Measurements from ENCODE around the gene CERK. TPM values are rescaled to one million over a fixed set of nuclear protein-coding genes. Genes with fewer than 3 reads are reported as not detected.
"Not testable (repeated sequence)": the region's sequence is repeated elsewhere in the genome, so short reads cannot be mapped to it uniquely, and the experiment has no call there.

The CERK gene, protein sequence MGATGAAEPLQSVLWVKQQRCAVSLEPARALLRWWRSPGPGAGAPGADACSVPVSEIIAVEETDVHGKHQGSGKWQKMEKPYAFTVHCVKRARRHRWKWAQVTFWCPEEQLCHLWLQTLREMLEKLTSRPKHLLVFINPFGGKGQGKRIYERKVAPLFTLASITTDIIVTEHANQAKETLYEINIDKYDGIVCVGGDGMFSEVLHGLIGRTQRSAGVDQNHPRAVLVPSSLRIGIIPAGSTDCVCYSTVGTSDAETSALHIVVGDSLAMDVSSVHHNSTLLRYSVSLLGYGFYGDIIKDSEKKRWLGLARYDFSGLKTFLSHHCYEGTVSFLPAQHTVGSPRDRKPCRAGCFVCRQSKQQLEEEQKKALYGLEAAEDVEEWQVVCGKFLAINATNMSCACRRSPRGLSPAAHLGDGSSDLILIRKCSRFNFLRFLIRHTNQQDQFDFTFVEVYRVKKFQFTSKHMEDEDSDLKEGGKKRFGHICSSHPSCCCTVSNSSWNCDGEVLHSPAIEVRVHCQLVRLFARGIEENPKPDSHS
- total RNA-seq (100 to 1,000 TPM in 3 of 5 donors, 10 to 100 TPM in 2; 77.4 to 155 (median 125) TPM), total RNA-seq (98.7 to 629 (median 225) reads per million in 29 experiments)
- total RNA-seq (2013), result 93.2 TPM

DNA sequence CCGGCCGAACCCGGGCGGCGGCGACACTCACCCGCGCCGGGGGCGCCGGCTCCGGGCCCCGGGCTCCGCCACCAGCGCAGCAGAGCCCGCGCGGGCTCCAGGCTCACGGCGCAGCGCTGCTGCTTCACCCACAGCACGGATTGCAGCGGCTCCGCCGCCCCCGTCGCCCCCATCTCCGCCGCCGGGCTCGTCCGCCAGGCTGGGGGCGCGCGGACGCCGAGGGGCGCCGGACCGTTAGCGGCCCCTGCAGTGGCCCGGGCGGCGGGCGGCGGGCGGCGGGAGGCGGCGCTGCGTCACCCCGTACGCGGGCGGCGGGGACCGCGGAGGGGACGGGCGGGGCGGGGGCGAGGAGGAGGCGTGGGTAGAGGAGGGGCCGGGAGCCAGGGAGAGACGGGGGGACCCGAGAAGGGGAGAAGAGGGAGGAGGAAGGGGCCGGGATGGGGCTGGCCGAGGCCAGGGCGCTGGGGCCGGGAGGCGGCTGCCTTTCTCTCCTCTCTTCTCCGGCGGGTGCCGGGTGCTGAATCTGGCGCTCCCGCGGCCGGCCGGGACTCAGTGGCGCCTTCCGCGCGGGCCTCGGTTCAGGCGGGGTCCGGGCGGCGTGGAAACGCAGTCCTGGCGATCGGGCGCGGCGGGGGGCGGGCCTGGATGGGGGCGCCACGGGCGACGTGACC lies at the start of gene CERK:
CERK (minus strand) TSS at position 277 of the 671 bp plus-strand sequence; CDS start at position 173, 104 bp downstream.
- no peaks in the 10 kb centered on the region for H3K27me3 ChIP-seq (replicated peaks in 1 of 2; ENCODE audit: control insufficient read depth in 2 of 2, extremely low read depth in 1 of 2, insufficient read depth in 2 of 2, low read length in 1 of 2)
- ATAC-seq (replicated peaks in 1 of 4) (peak; percentile 57 to 76 (median 68)), DNase-seq (peak in 34 of 35 experiments; percentile 38 to 81 (median 57))
- Mint-ChIP-seq H3K27me3 (no peaks in the 10 kb centered on the region), H3K36me3 (peaks cover 11% of the 10 kb centered on the region), H3K27ac (peak within 1 kb of the TSS; percentile 100), H3K4me3 (peak within 1 kb of the TSS; percentile 95 to 100 (median 100)), H3K9me3 (no peaks in the 10 kb centered on the region), H3K4me1 (peaks cover 43 to 48% (median 45%) of the 10 kb centered on the region in 3 donors)
- WGBS (ENCODE audit: insufficient coverage), result under 1% methylated on average over 69 of the region's 99 CpGs
- no peaks in the 10 kb centered on the region for H3K9me3 ChIP-seq
- H3K36me3 ChIP-seq (ENCODE audit: control insufficient read depth in 2 of 2, extremely low read depth in 1 of 2, insufficient read depth in 1 of 2, low read length in 1 of 2), result peaks cover 0 to 6% of the 10 kb centered on the region in 2 donors
- peak within 1 kb of the TSS; percentile 84 for H3K27ac ChIP-seq (ENCODE audit: low read length)
- ChIA-PET POLR2A (no interaction called here), CTCF (interaction anchor here in 1 of 2 donors (0.9 to 3.2 kb wide), 10 partner anchors 11 to 68 kb away, joined by 3 to 35 read pairs (median 6); partner anchors contain the start of gene TBC1D22A)
- peak within 1 kb of the TSS; percentile 62 to 84 for H3K4me3 ChIP-seq (ENCODE audit: control insufficient read depth in 1 of 2, extremely low read depth in 1 of 2, low read length in 1 of 2)
- peaks cover 28 to 62% of the 10 kb centered on the region in 2 experiments for H3K4me1 ChIP-seq (ENCODE audit: control insufficient read depth in 1 of 2, extremely low read depth in 1 of 2, insufficient read depth in 2 of 2, low read length in 2 of 2)

GRCh38 chr22:46783721-46784120 lies 45.7 kb upstream of the CERK start:
- DNase-seq (no peak), ATAC-seq (replicated peaks in 1 of 4) (no peak)
- POLR2A ChIA-PET, result interaction anchor here in 1 of 2 donors (0.6 kb wide), 1 partner anchor 23 kb away, joined by 3 read pairs; no protein-coding TSS in a partner anchor
- Histone ChIP-seq H3K9me3 (no peaks in the 10 kb centered on the region), H3K27me3 (replicated peaks in 1 of 2; ENCODE audit: control insufficient read depth in 2 of 2, extremely low read depth in 1 of 2, insufficient read depth in 2 of 2, low read length in 1 of 2) (no peaks in the 10 kb centered on the region), H3K4me1 (ENCODE audit: control insufficient read depth in 1 of 2, extremely low read depth in 1 of 2, insufficient read depth in 2 of 2, low read length in 2 of 2) (peaks cover 0 to 13% of the 10 kb centered on the region in 2 experiments), H3K4me3 (ENCODE audit: control insufficient read depth in 1 of 2, extremely low read depth in 1 of 2, low read length in 1 of 2) (no peak overlapping the region), H3K27ac (ENCODE audit: low read length) (no peak overlapping the region), H3K36me3 (ENCODE audit: control insufficient read depth in 2 of 2, extremely low read depth in 1 of 2, insufficient read depth in 1 of 2, low read length in 1 of 2) (peaks cover 0 to 12% of the 10 kb centered on the region in 2 donors)
- Mint-ChIP-seq H3K4me3 (no peak overlapping the region), H3K27ac (no peak overlapping the region), H3K27me3 (no peaks in the 10 kb centered on the region), H3K9me3 (no peaks in the 10 kb centered on the region), H3K4me1 (peaks cover 49 to 79% (median 56%) of the 10 kb centered on the region in 3 donors), H3K36me3 (peaks cover 26% of the 10 kb centered on the region)
- no CpG with 5 or more reads among the region's 3 CpGs for WGBS (ENCODE audit: insufficient coverage)
- CTCF ChIA-PET, result interaction anchor here in 1 of 2 donors (0.6 to 1.5 kb wide), 2 partner anchors 25 to 220 kb away, joined by 3 to 5 read pairs; no protein-coding TSS in a partner anchor

GRCh38 chr22:46782200-46782599 lies 44.1 kb upstream of the CERK start:
- POLR2A ChIA-PET; H3K9me3 ChIP-seq; H3K4me3 ChIP-seq (ENCODE audit: control insufficient read depth in 1 of 2, extremely low read depth in 1 of 2, low read length in 1 of 2); H3K27me3 Mint-ChIP-seq; H3K9me3 Mint-ChIP-seq; ATAC-seq (replicated peaks in 1 of 4); H3K27ac ChIP-seq (ENCODE audit: low read length); CTCF ChIA-PET; H3K27ac Mint-ChIP-seq; DNase-seq; H3K4me3 Mint-ChIP-seq; H3K27me3 ChIP-seq (replicated peaks in 1 of 2; ENCODE audit: control insufficient read depth in 2 of 2, extremely low read depth in 1 of 2, insufficient read depth in 2 of 2, low read length in 1 of 2): not testable (repeated sequence)
- peaks cover 46 to 80% (median 55%) of the 10 kb centered on the region in 3 donors for H3K4me1 Mint-ChIP-seq
- H3K36me3 Mint-ChIP-seq, result peaks cover 23% of the 10 kb centered on the region
- Histone ChIP-seq H3K4me1 (ENCODE audit: control insufficient read depth in 1 of 2, extremely low read depth in 1 of 2, insufficient read depth in 2 of 2, low read length in 2 of 2) (peaks cover 4 to 18% of the 10 kb centered on the region in 2 experiments), H3K36me3 (ENCODE audit: control insufficient read depth in 2 of 2, extremely low read depth in 1 of 2, insufficient read depth in 1 of 2, low read length in 1 of 2) (peaks cover 0 to 12% of the 10 kb centered on the region in 2 donors)
- no CpG with 5 or more reads among the region's 10 CpGs for WGBS (ENCODE audit: insufficient coverage)

DNA sequence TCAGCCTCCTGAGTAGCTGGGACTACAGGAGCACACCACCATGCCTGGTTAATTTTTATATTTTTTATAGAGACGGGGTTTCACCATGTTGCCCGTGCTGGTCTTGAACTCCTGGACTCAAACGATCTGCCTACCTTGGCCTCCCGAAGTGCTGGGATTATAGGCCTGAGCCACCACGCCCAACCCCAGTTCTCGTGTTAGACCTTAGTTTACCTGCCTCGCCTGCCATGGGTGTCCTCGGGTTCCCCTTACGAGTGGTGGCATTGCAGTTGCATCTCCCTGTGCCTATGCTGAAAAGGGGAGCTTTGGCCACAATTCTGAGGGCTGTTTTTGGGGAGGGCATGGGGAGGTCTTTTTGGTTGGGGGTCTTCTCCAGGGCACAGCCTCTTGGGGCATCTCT lies 43.2 kb upstream of the CERK start:
- no peak overlapping the region for H3K27ac ChIP-seq (ENCODE audit: low read length)
- Mint-ChIP-seq H3K4me1 (peaks cover 49 to 84% (median 61%) of the 10 kb centered on the region in 3 donors), H3K27me3 (no peaks in the 10 kb centered on the region), H3K27ac (peak overlapping the region in 1 of 2 donors; percentile 66), H3K9me3 (no peaks in the 10 kb centered on the region), H3K4me3 (no peak overlapping the region), H3K36me3 (peaks cover 19% of the 10 kb centered on the region)
- CTCF ChIA-PET, result interaction anchor here in 1 of 2 donors (0.7 to 0.9 kb wide), 2 partner anchors 10 to 23 kb away, joined by 3 read pairs; no protein-coding TSS in a partner anchor
- peaks cover 0 to 14% of the 10 kb centered on the region in 2 donors for H3K36me3 ChIP-seq (ENCODE audit: control insufficient read depth in 2 of 2, extremely low read depth in 1 of 2, insufficient read depth in 1 of 2, low read length in 1 of 2)
- WGBS (ENCODE audit: insufficient coverage), result 96% methylated on average over 7 of the region's 9 CpGs
- no peaks in the 10 kb centered on the region for H3K27me3 ChIP-seq (replicated peaks in 1 of 2; ENCODE audit: control insufficient read depth in 2 of 2, extremely low read depth in 1 of 2, insufficient read depth in 2 of 2, low read length in 1 of 2)
- peaks cover 13 to 27% of the 10 kb centered on the region in 2 experiments for H3K4me1 ChIP-seq (ENCODE audit: control insufficient read depth in 1 of 2, extremely low read depth in 1 of 2, insufficient read depth in 2 of 2, low read length in 2 of 2)
- POLR2A ChIA-PET, result no interaction called here
- no peaks in the 10 kb centered on the region for H3K9me3 ChIP-seq
- no peak overlapping the region for H3K4me3 ChIP-seq (ENCODE audit: control insufficient read depth in 1 of 2, extremely low read depth in 1 of 2, low read length in 1 of 2)
- no peak for DNase-seq
- no peak for ATAC-seq (replicated peaks in 1 of 4)

DNA sequence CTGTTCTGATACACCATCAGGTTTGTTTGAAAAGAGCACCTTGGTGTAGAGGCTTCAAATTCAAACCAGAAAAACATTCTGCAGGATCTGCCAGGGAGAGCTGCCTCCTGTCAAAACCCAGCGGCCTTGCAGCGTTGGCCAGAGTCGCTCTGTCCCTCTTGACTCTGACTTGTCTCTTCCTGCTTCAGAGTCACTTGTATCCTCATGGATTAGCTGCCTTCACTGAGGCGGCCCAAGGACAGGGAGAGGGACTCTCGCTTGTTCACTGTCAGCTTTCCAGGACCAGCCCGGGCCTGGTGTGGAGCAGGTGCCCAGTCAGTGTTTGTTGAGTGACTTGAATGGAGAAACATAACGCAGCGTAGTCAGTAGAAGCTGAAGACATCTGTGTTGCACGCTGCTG lies 42.4 kb upstream of the CERK start:
- Histone ChIP-seq H3K9me3 (no peaks in the 10 kb centered on the region), H3K27me3 (replicated peaks in 1 of 2; ENCODE audit: control insufficient read depth in 2 of 2, extremely low read depth in 1 of 2, insufficient read depth in 2 of 2, low read length in 1 of 2) (no peaks in the 10 kb centered on the region), H3K36me3 (ENCODE audit: control insufficient read depth in 2 of 2, extremely low read depth in 1 of 2, insufficient read depth in 1 of 2, low read length in 1 of 2) (peaks cover 0 to 14% of the 10 kb centered on the region in 2 donors), H3K27ac (ENCODE audit: low read length) (no peak overlapping the region), H3K4me3 (ENCODE audit: control insufficient read depth in 1 of 2, extremely low read depth in 1 of 2, low read length in 1 of 2) (no peak overlapping the region), H3K4me1 (ENCODE audit: control insufficient read depth in 1 of 2, extremely low read depth in 1 of 2, insufficient read depth in 2 of 2, low read length in 2 of 2) (peaks cover 22 to 36% of the 10 kb centered on the region in 2 experiments)
- Mint-ChIP-seq H3K9me3 (no peaks in the 10 kb centered on the region), H3K27me3 (no peaks in the 10 kb centered on the region), H3K36me3 (peaks cover 19% of the 10 kb centered on the region), H3K4me3 (no peak overlapping the region), H3K4me1 (peaks cover 54 to 86% (median 66%) of the 10 kb centered on the region in 3 donors), H3K27ac (peak overlapping the region in 1 of 2 donors; percentile 66)
- ATAC-seq (replicated peaks in 1 of 4), result no peak
- ChIA-PET POLR2A (interaction anchor here in 1 of 2 donors (0.6 to 0.7 kb wide), 2 partner anchors 464 to 508 kb away, joined by 3 to 5 read pairs; no protein-coding TSS in a partner anchor), CTCF (interaction anchor here in 1 of 2 donors (0.6 to 1.1 kb wide), 4 partner anchors 11 to 26 kb away, joined by 3 to 4 read pairs (median 3); no protein-coding TSS in a partner anchor)
- no peak for DNase-seq
- 97% methylated on average over 9 of the region's 9 CpGs for WGBS (ENCODE audit: insufficient coverage)
